Neuronal stem cell (in vitro differentiated cells): Measurements from ENCODE around the gene PJA1.

Source experiments
- DNase-seq: peaks from one replicate; pipeline ENCODE4 v3.0.0-alpha.2; 2013; ENCODE audit warnings: low spot score
- H2AFZ ChIP-seq: one replicate; pipeline ENCODE4 v1.6.1; 2013; ENCODE audit warnings: mild to moderate bottlenecking, low read length, inconsistent platforms
- H2AK5ac ChIP-seq: 2 replicates; pipeline ENCODE4 v1.6.1; 2013; ENCODE audit warnings: low read depth, mild to moderate bottlenecking, inconsistent platforms, low read length, moderate library complexity, mixed read lengths
- H2BK120ac ChIP-seq: 2 replicates; pipeline ENCODE4 v1.6.1; 2013; ENCODE audit warnings: low read depth, mild to moderate bottlenecking, inconsistent platforms, low read length, moderate library complexity, mixed read lengths
- H2BK12ac ChIP-seq: one replicate; pipeline ENCODE4 v1.6.1; 2013; ENCODE audit warnings: low read length, inconsistent platforms
- H2BK15ac ChIP-seq: 2 replicates; pipeline ENCODE4 v1.6.1; 2013; ENCODE audit warnings: mild to moderate bottlenecking, low read length, inconsistent platforms, mixed read lengths
- H2BK5ac ChIP-seq: one replicate; pipeline ENCODE4 v1.6.1; 2013; ENCODE audit warnings: inconsistent platforms, mild to moderate bottlenecking, low read length, moderate library complexity
- H3K14ac ChIP-seq: one replicate; pipeline ENCODE4 v1.6.1; 2013; ENCODE audit warnings: low read length, inconsistent platforms
- H3K18ac ChIP-seq: 2 replicates; pipeline ENCODE4 v1.6.1; 2013; ENCODE audit warnings: low read length, inconsistent platforms
- H3K23ac ChIP-seq: 2 replicates; pipeline ENCODE4 v1.6.1; 2013; ENCODE audit warnings: low read depth, mild to moderate bottlenecking, mixed read lengths, low read length, inconsistent platforms; ENCODE audit not compliant: poor library complexity
- H3K27ac ChIP-seq: replicated peaks from 3 replicates; pipeline ENCODE4 v1.5.1; 2013; ENCODE audit warnings: low read length, inconsistent platforms
- H3K27me3 ChIP-seq, 3 experiments: 2 replicates each; pipeline ENCODE4 v1.6.1; 2013; ENCODE audit warnings: low read length in 3 of 3, mild to moderate bottlenecking in 2 of 3, inconsistent platforms in 1 of 3, low read depth in 1 of 3, mixed read lengths in 1 of 3, moderate library complexity in 1 of 3; ENCODE audit not compliant: control insufficient read depth in 3 of 3, insufficient read depth in 3 of 3
- H3K36me3 ChIP-seq, 2 donors: replicated peaks in 1 of 2; 2 replicates each; pipeline ENCODE4 v1.6.1; 2013; ENCODE audit warnings: low read length in 2 of 2; ENCODE audit not compliant: control insufficient read depth in 2 of 2, insufficient read depth in 2 of 2
- H3K4ac ChIP-seq: 2 replicates; pipeline ENCODE4 v1.6.1; 2013; ENCODE audit warnings: inconsistent platforms, mild to moderate bottlenecking, low read length, moderate library complexity
- H3K4me1 ChIP-seq, 2 donors: 1 replicate in 1 of 2; 2 replicates in 1 of 2; pipeline ENCODE4 v1.6.1; 2013; ENCODE audit warnings: low read length in 2 of 2, low read depth in 1 of 2; ENCODE audit not compliant: control insufficient read depth in 2 of 2, insufficient read depth in 1 of 2
- H3K4me2 ChIP-seq: one replicate; pipeline ENCODE4 v1.6.1; 2013; ENCODE audit warnings: mild to moderate bottlenecking, low read length, inconsistent platforms; ENCODE audit not compliant: insufficient read depth, poor library complexity, severe bottlenecking
- H3K4me3 ChIP-seq, 2 donors: 2 replicates each; pipeline ENCODE4 v1.5.1; 2013; ENCODE audit warnings: low read length in 2 of 2, mild to moderate bottlenecking in 2 of 2, inconsistent platforms in 1 of 2, moderate library complexity in 1 of 2
- H3K79me1 ChIP-seq: one replicate; pipeline ENCODE4 v1.6.1; 2013; ENCODE audit warnings: low read depth, mild to moderate bottlenecking, inconsistent platforms, low read length, moderate library complexity
- H3K9ac ChIP-seq: one replicate; pipeline ENCODE4 v1.6.1; 2013; ENCODE audit warnings: mild to moderate bottlenecking, low read depth, low read length, inconsistent platforms; ENCODE audit not compliant: poor library complexity
- H3K9me3 ChIP-seq, 2 donors: replicated peaks in 1 of 2; 2 replicates each; pipeline versions ENCODE3 to v1.6.1; 2013; ENCODE audit warnings: low read length in 2 of 2, mild to moderate bottlenecking in 2 of 2, inconsistent platforms in 1 of 2, low read depth in 1 of 2, mixed read lengths in 1 of 2, moderate library complexity in 1 of 2; ENCODE audit not compliant: control insufficient read depth in 2 of 2, insufficient read depth in 1 of 2
- H4K8ac ChIP-seq: one replicate; pipeline ENCODE4 v1.6.1; 2013; ENCODE audit warnings: low read depth, mild to moderate bottlenecking, inconsistent platforms, low read length, moderate library complexity
- H4K91ac ChIP-seq: one replicate; pipeline ENCODE4 v1.6.1; 2013; ENCODE audit warnings: low read length, low read depth, mild to moderate bottlenecking, inconsistent platforms; ENCODE audit not compliant: poor library complexity
- WGBS, 2 donors: extraction: QIAGEN DNeasy Blood & Tissue Kit; methylation state at CpG; one replicate each; pipeline ENCODE4 v1.1.7; 2013; ENCODE audit warnings: missing lambda C conversion rate in 2 of 2, mixed read lengths in 1 of 2; ENCODE audit not compliant: insufficient read length in 2 of 2, insufficient replicate concordance in 1 of 2; ENCODE audit errors: extremely low coverage in 2 of 2; 5-methylcytosine and 5-hydroxymethylcytosine counted together

PJA1 gene

GRCh38 chrX:69162361-69162865 is 2.8 kb downstream of the PJA1 start:
- peaks cover 3 to 11% of the 10 kb centered on the region in 2 donors for H3K4me1 ChIP-seq
- no peak overlapping the region for H4K8ac ChIP-seq
- no peak overlapping the region for H4K91ac ChIP-seq
- H2BK5ac ChIP-seq = no peak overlapping the region
- H3K4me2 ChIP-seq = no peak overlapping the region
- H2BK120ac ChIP-seq = no peak overlapping the region
- H3K18ac ChIP-seq = no peak overlapping the region
- no peak overlapping the region for H3K9ac ChIP-seq
- H2BK15ac ChIP-seq = no peak overlapping the region
- no peak for DNase-seq
- no peak overlapping the region for H2AFZ ChIP-seq
- H3K27me3 ChIP-seq = peaks cover 0 to 4% (median 0%) of the 10 kb centered on the region in 3 experiments
- no peak overlapping the region for H2BK12ac ChIP-seq
- no CpG with 5 or more reads among the region's 9 CpGs for WGBS, 2 donors
- no peak overlapping the region for H2AK5ac ChIP-seq
- H3K14ac ChIP-seq = no peak overlapping the region
- H3K36me3 ChIP-seq = peaks cover 10 to 54% of the 10 kb centered on the region in 2 donors
- no peak overlapping the region for H3K4ac ChIP-seq
- H3K79me1 ChIP-seq = peaks cover 10% of the 10 kb centered on the region
- no peak overlapping the region for H3K23ac ChIP-seq
- H3K4me3 ChIP-seq = no peak overlapping the region
- no peaks in the 10 kb centered on the region for H3K9me3 ChIP-seq
- H3K27ac ChIP-seq = no peak overlapping the region

- H3K23ac ChIP-seq = no peak overlapping the region
- no peak overlapping the region for H2BK5ac ChIP-seq
- no peak for DNase-seq
- no peaks in the 10 kb centered on the region for H3K9me3 ChIP-seq
- no peak overlapping the region for H3K14ac ChIP-seq
- no peak overlapping the region for H3K18ac ChIP-seq
- no peak overlapping the region for H2AFZ ChIP-seq
- H3K4me1 ChIP-seq = peaks cover 3 to 11% of the 10 kb centered on the region in 2 donors
- WGBS, 2 donors = no CpG with 5 or more reads among the region's 26 CpGs
- H2BK12ac ChIP-seq = no peak overlapping the region
- no peak overlapping the region for H3K4ac ChIP-seq
- peaks cover 0 to 4% (median 0%) of the 10 kb centered on the region in 3 experiments for H3K27me3 ChIP-seq
- H2BK120ac ChIP-seq = no peak overlapping the region
- H3K79me1 ChIP-seq = peaks cover 10% of the 10 kb centered on the region
- H3K9ac ChIP-seq = no peak overlapping the region
- no peak overlapping the region for H3K4me3 ChIP-seq
- H2AK5ac ChIP-seq = no peak overlapping the region
- H3K27ac ChIP-seq = no peak overlapping the region
- H3K4me2 ChIP-seq = no peak overlapping the region
- no peak overlapping the region for H4K91ac ChIP-seq
- H2BK15ac ChIP-seq = no peak overlapping the region
- no peak overlapping the region for H4K8ac ChIP-seq
- peaks cover 10 to 54% of the 10 kb centered on the region in 2 donors for H3K36me3 ChIP-seq
These were observed 3.4 kb downstream of the PJA1 start for GRCh38 chrX:69161786-69162349.

GRCh38 chrX:69161371-69161770 is 3.9 kb downstream of the PJA1 start:
- no peak overlapping the region for H3K23ac ChIP-seq
- H2AK5ac ChIP-seq = no peak overlapping the region
- H3K4me3 ChIP-seq = no peak overlapping the region
- peak overlapping the region; percentile 38 for H3K14ac ChIP-seq
- no peak overlapping the region for H4K8ac ChIP-seq
- no peak overlapping the region for H3K4me2 ChIP-seq
- no peak overlapping the region for H3K18ac ChIP-seq
- no peak overlapping the region for H3K27ac ChIP-seq
- H2BK12ac ChIP-seq = no peak overlapping the region
- H2BK120ac ChIP-seq = no peak overlapping the region
- H3K79me1 ChIP-seq = peaks cover 10% of the 10 kb centered on the region
- H3K36me3 ChIP-seq = peaks cover 10 to 54% of the 10 kb centered on the region in 2 donors
- H3K4me1 ChIP-seq = peaks cover 3 to 11% of the 10 kb centered on the region in 2 donors
- no peak overlapping the region for H3K4ac ChIP-seq
- peaks cover 0 to 4% (median 0%) of the 10 kb centered on the region in 3 experiments for H3K27me3 ChIP-seq
- WGBS, 2 donors = no CpG with 5 or more reads among the region's 10 CpGs
- no peak overlapping the region for H2AFZ ChIP-seq
- no peak overlapping the region for H4K91ac ChIP-seq
- no peak for DNase-seq
- H3K9ac ChIP-seq = no peak overlapping the region
- no peak overlapping the region for H2BK15ac ChIP-seq
- H2BK5ac ChIP-seq = no peak overlapping the region
- no peaks in the 10 kb centered on the region for H3K9me3 ChIP-seq

GRCh38 chrX:69158166-69158980 is 6.9 kb downstream of the PJA1 start:
- no peak overlapping the region for H3K18ac ChIP-seq
- peaks cover 6 to 46% of the 10 kb centered on the region in 2 donors for H3K36me3 ChIP-seq
- peaks cover 0 to 4% (median 0%) of the 10 kb centered on the region in 3 experiments for H3K27me3 ChIP-seq
- H3K4me3 ChIP-seq = no peak overlapping the region
- H3K23ac ChIP-seq = no peak overlapping the region
- H3K79me1 ChIP-seq = peaks cover 6% of the 10 kb centered on the region
- H3K9ac ChIP-seq = no peak overlapping the region
- no CpG with 5 or more reads among the region's 13 CpGs for WGBS, 2 donors
- H3K14ac ChIP-seq = no peak overlapping the region
- H2AFZ ChIP-seq = no peak overlapping the region
- H3K4ac ChIP-seq = no peak overlapping the region
- H2BK15ac ChIP-seq = no peak overlapping the region
- no peaks in the 10 kb centered on the region for H3K9me3 ChIP-seq
- no peak overlapping the region for H3K27ac ChIP-seq
- no peak overlapping the region for H2BK120ac ChIP-seq
- H4K8ac ChIP-seq = no peak overlapping the region
- no peak overlapping the region for H3K4me2 ChIP-seq
- no peak overlapping the region for H2BK12ac ChIP-seq
- no peak overlapping the region for H4K91ac ChIP-seq
- no peak overlapping the region for H2AK5ac ChIP-seq
- H3K4me1 ChIP-seq = peaks cover 4 to 10% of the 10 kb centered on the region in 2 donors
- no peak overlapping the region for H2BK5ac ChIP-seq
- DNase-seq = no peak
